CD14-positive monocyte (primary cell): Measurements from ENCODE around the gene GKN1. TPM values are rescaled to one million over a fixed set of nuclear protein-coding genes. Genes with fewer than 3 reads are reported as not detected.

ENCODE experiments used
- DNase-seq, 3 donors: peaks; one replicate each; pipeline ENCODE4 v3.0.0-alpha.2; 2011 to 2022
- H2AFZ ChIP-seq: 2 replicates; pipeline ENCODE4 v1.6.0; 2012; ENCODE audit warnings: mild to moderate bottlenecking, low read depth, low read length, inconsistent platforms; ENCODE audit not compliant: insufficient read depth, poor library complexity, severe bottlenecking
- H3K27ac ChIP-seq, 2 donors: 1 replicate in 1 of 2; 2 replicates in 1 of 2; pipeline ENCODE4 v1.5.1; 2012 to 2013; ENCODE audit warnings: low read length in 2 of 2, control low read depth in 1 of 2, inconsistent platforms in 1 of 2, low read depth in 1 of 2, mild to moderate bottlenecking in 1 of 2
- H3K27me3 ChIP-seq, 2 donors: one replicate each; pipeline versions ENCODE4 v1.6.0 to v1.6.1; 2011 to 2013; ENCODE audit warnings: low read length in 2 of 2; ENCODE audit not compliant: control insufficient read depth in 2 of 2, insufficient read depth in 2 of 2
- H3K36me3 ChIP-seq, 2 donors: replicated peaks in 1 of 2; 1 replicate in 1 of 2; 2 replicates in 1 of 2; pipeline versions ENCODE4 v1.5.1 to v1.6.1; 2012 to 2013; ENCODE audit warnings: low read length in 2 of 2, control low read depth in 1 of 2, inconsistent platforms in 1 of 2, mild to moderate bottlenecking in 1 of 2; ENCODE audit not compliant: insufficient read depth in 2 of 2, control insufficient read depth in 1 of 2
- H3K4me1 ChIP-seq, 2 donors: 1 replicate in 1 of 2; 2 replicates in 1 of 2; pipeline versions ENCODE4 v1.5.1 to v1.6.1; 2012 to 2013; ENCODE audit warnings: low read length in 2 of 2, control low read depth in 1 of 2, inconsistent platforms in 1 of 2, mild to moderate bottlenecking in 1 of 2, moderate library complexity in 1 of 2; ENCODE audit not compliant: insufficient read depth in 2 of 2, control insufficient read depth in 1 of 2
- H3K4me2 ChIP-seq: replicated peaks from 2 replicates; pipeline ENCODE3; 2012; ENCODE audit warnings: low read length, moderate library complexity, mild to moderate bottlenecking; ENCODE audit not compliant: poor library complexity, severe bottlenecking; ENCODE audit errors: extremely low read depth
- H3K4me3 ChIP-seq, 3 experiments: fragments of 200-600 bp in 1 of 3; sonication (generic) in 1 of 3; replicated peaks in 1 of 3; 1 replicate in 2 of 3; 2 replicates in 1 of 3; pipeline ENCODE4 v1.5.1; 2011 to 2013; ENCODE audit warnings: low read length in 3 of 3, mild to moderate bottlenecking in 3 of 3, control low read depth in 2 of 3, low read depth in 2 of 3, inconsistent platforms in 1 of 3, moderate library complexity in 1 of 3
- H3K79me2 ChIP-seq: 2 replicates; pipeline ENCODE4 v1.6.0; 2012; ENCODE audit warnings: mild to moderate bottlenecking, control low read depth, inconsistent platforms, low read length, moderate library complexity; ENCODE audit not compliant: insufficient read depth
- H3K9ac ChIP-seq: 2 replicates; pipeline ENCODE4 v1.6.0; 2017; ENCODE audit warnings: low read length, mild to moderate bottlenecking; ENCODE audit not compliant: insufficient read depth, poor library complexity, severe bottlenecking
- H3K9me3 ChIP-seq, 2 donors: replicated peaks in 1 of 2; 1 replicate in 1 of 2; 2 replicates in 1 of 2; pipeline versions ENCODE4 v1.5.1 to v1.6.1; 2012 to 2013; ENCODE audit warnings: low read length in 2 of 2, control low read depth in 1 of 2; ENCODE audit not compliant: control insufficient read depth in 1 of 2, insufficient read depth in 1 of 2
- H4K20me1 ChIP-seq: 2 replicates; pipeline ENCODE4 v1.6.0; 2012; ENCODE audit warnings: mild to moderate bottlenecking, low read length, control low read depth, moderate library complexity; ENCODE audit not compliant: insufficient read depth
- H3K27ac Mint-ChIP-seq, 7 donors: one replicate each; pipeline ENCODE4 v1.8.0; 2020; ENCODE audit warnings: mild to moderate bottlenecking in 7 of 7, mixed read lengths in 7 of 7, moderate library complexity in 6 of 7, inconsistent platforms in 2 of 7
- H3K27me3 Mint-ChIP-seq, 3 donors: one replicate each; pipeline ENCODE4 v1.8.0; 2021 to 2022; ENCODE audit warnings: low read depth in 3 of 3, mild to moderate bottlenecking in 3 of 3, mixed read lengths in 3 of 3, moderate library complexity in 3 of 3, inconsistent platforms in 1 of 3
- H3K36me3 Mint-ChIP-seq, 2 donors: one replicate each; pipeline ENCODE4 v1.8.0; 2020; ENCODE audit warnings: mixed read lengths in 2 of 2, inconsistent platforms in 1 of 2, mild to moderate bottlenecking in 1 of 2
- H3K4me1 Mint-ChIP-seq: one replicate; pipeline ENCODE4 v1.8.0; 2020; ENCODE audit warnings: mild to moderate bottlenecking, mixed read lengths
- H3K4me3 Mint-ChIP-seq, 2 donors: one replicate each; pipeline ENCODE4 v1.8.0; 2020; ENCODE audit warnings: mild to moderate bottlenecking in 2 of 2, mixed read lengths in 2 of 2, moderate library complexity in 1 of 2
- H3K9me3 Mint-ChIP-seq, 7 donors: one replicate each; pipeline ENCODE4 v1.8.0; 2020 to 2022; ENCODE audit warnings: mixed read lengths in 7 of 7, mild to moderate bottlenecking in 6 of 7, moderate library complexity in 6 of 7, inconsistent platforms in 2 of 7
- CTCF ChIP-seq: fragments of 200-600 bp; IDR thresholded peaks from one replicate; pipeline ENCODE4 v1.8.0; 2022; ENCODE audit warnings: antibody characterized with exemption, mild to moderate bottlenecking
- WGBS: methylation state at CpG from one replicate; pipeline ENCODE4 v1.1.5; 2013; ENCODE audit warnings: missing lambda C conversion rate; ENCODE audit not compliant: insufficient coverage; 5-methylcytosine and 5-hydroxymethylcytosine counted together
- intact Hi-C, 2 donors: fragments of 100-400 bp; cut with micrococcal nuclease; formaldehyde crosslinking; loops; one replicate each; pipeline versions ENCODE4 v1.15.0 to v1.15.1; 2023
- polyA plus RNA-seq, 3 donors: library from polyadenylated mRNA; depleted of rRNA in 1 of 3; unstranded in 2 of 3; stranded (reverse) in 1 of 3; fragments of 300-500 nt in 2 of 3; fragments of >200 nt in 1 of 3; fragmentation: Illumina TruSeq in 2 of 3; gene quantifications; 1 replicate in 2 of 3; 2 replicates in 1 of 3; pipeline ENCODE4 v1.2.3, GENCODE V29; 2012 to 2021

The GKN1 gene
- polyA plus RNA-seq, 3 donors = not detected

- no peaks in the 10 kb centered on the region for H3K36me3 Mint-ChIP-seq
- Histone ChIP-seq H2AFZ (no peak overlapping the region), H3K4me2 (no peak overlapping the region), H3K9me3 (no peaks in the 10 kb centered on the region), H4K20me1 (no peaks in the 10 kb centered on the region), H3K27ac (no peak overlapping the region), H3K27me3 (no peaks in the 10 kb centered on the region), H3K79me2 (no peaks in the 10 kb centered on the region), H3K4me3 (no peak overlapping the region), H3K4me1 (no peaks in the 10 kb centered on the region), H3K9ac (no peak overlapping the region), H3K36me3 (no peaks in the 10 kb centered on the region)
- no peaks in the 10 kb centered on the region for H3K4me1 Mint-ChIP-seq
- 95% methylated on average over 7 of the region's 7 CpGs for WGBS
- peaks cover 0 to 1% (median 0%) of the 10 kb centered on the region in 7 donors for H3K9me3 Mint-ChIP-seq
- peaks cover 4 to 10% (median 6%) of the 10 kb centered on the region in 3 donors for H3K27me3 Mint-ChIP-seq
- H3K27ac Mint-ChIP-seq = peak overlapping the region in 1 of 7 donors; percentile 2
- H3K4me3 Mint-ChIP-seq = no peak overlapping the region
- intact Hi-C loops = no loop called here
- TF ChIP-seq CTCF = no peak
- DNase-seq = no peak
These were observed 19.2 kb downstream of the GKN1 start for GRCh38 chr2:68993660-68994059.

GRCh38 chr2:68994864-68995263, 20.4 kb downstream of the GKN1 start:
- 87% methylated on average over 4 of the region's 4 CpGs for WGBS
- H3K4me1 Mint-ChIP-seq = no peaks in the 10 kb centered on the region
- H3K27me3 Mint-ChIP-seq = peaks cover under 1 to 8% (median 7%) of the 10 kb centered on the region in 3 donors
- Histone ChIP-seq H3K27ac (no peak overlapping the region), H4K20me1 (no peaks in the 10 kb centered on the region), H3K9ac (no peak overlapping the region), H3K36me3 (no peaks in the 10 kb centered on the region), H3K4me2 (no peak overlapping the region), H3K4me3 (no peak overlapping the region), H2AFZ (no peak overlapping the region), H3K27me3 (no peaks in the 10 kb centered on the region), H3K79me2 (no peaks in the 10 kb centered on the region), H3K4me1 (no peaks in the 10 kb centered on the region), H3K9me3 (no peaks in the 10 kb centered on the region)
- TF ChIP-seq CTCF = no peak
- DNase-seq = no peak
- no peak overlapping the region for H3K27ac Mint-ChIP-seq
- H3K9me3 Mint-ChIP-seq = peaks cover 0 to 3% (median 0%) of the 10 kb centered on the region in 7 donors
- intact Hi-C loops = no loop called here
- no peaks in the 10 kb centered on the region for H3K36me3 Mint-ChIP-seq
- no peak overlapping the region for H3K4me3 Mint-ChIP-seq
